ENCODE data around the gene WDR64. TPM values are rescaled to one million over a fixed set of nuclear protein-coding genes. Genes with fewer than 3 reads are reported as not detected.

WDR64 gene
- total RNA-seq, 1 experiment from 2014 or later = not detected

GRCh38 chr1:241738284-241739078, 86.4 kb downstream of the WDR64 start:
- Histone ChIP-seq H2AFZ (ENCODE audit: low read length) (no peak overlapping the region), H3K9me3 (ENCODE audit: low read length) (no peaks in the 10 kb centered on the region), H3K9me2 (replicated peaks; ENCODE audit: low read length) (no peaks in the 10 kb centered on the region), H3K27ac (ENCODE audit: low read length) (no peak overlapping the region), H4K20me1 (ENCODE audit: low read length) (no peaks in the 10 kb centered on the region), H3K4me1 (ENCODE audit: insufficient read depth, low read length) (no peaks in the 10 kb centered on the region), H3K36me3 (ENCODE audit: low read depth, low read length) (no peaks in the 10 kb centered on the region), H3K9ac (ENCODE audit: low read length) (no peak overlapping the region), H3K4me2 (ENCODE audit: low read length) (no peak overlapping the region), H3K79me2 (ENCODE audit: low read length) (no peaks in the 10 kb centered on the region), H3F3A (ENCODE audit: low read length, unreplicated experiment) (no peaks in the 10 kb centered on the region), H3K4me3 (ENCODE audit: low read length) (no peak overlapping the region), H3K27me3 (ENCODE audit: low read length) (no peaks in the 10 kb centered on the region)
- DNase-seq = no peak
- TF ChIP-seq CTCF (conservative IDR thresholded peaks at IDR 0.05; ENCODE audit: low read depth, low read length) (no peak), EZH2 (IDR thresholded peaks at IDR 0.05; ENCODE audit: low read length, unreplicated experiment) (no peak), EZH2phosphoT487 (IDR thresholded peaks at IDR 0.05; ENCODE audit: borderline replicate concordance, low read length) (no peak)
- ChIA-PET CTCF (no interaction called here), POLR2A (ENCODE audit: unreplicated experiment) (no interaction called here)
- ATAC-seq = no peak
- intact Hi-C loops (cut with micrococcal nuclease) = no loop called here
- no TSS peak for BruUV-seq (replicated peaks)

- POLR2A ChIA-PET (ENCODE audit: unreplicated experiment) = no interaction called here
- BruUV-seq (replicated peaks) = no TSS peak
- ATAC-seq = no peak
These were observed 90.0 kb downstream of the WDR64 start for GRCh38 chr1:241742084-241742483.

More at GRCh38 chr1:241742084-241742483, 90.0 kb downstream of the WDR64 start:
- Histone ChIP-seq H3K4me3 (ENCODE audit: low read length) (no peak overlapping the region), H3K9ac (ENCODE audit: low read length) (no peak overlapping the region), H3K4me2 (ENCODE audit: low read length) (no peak overlapping the region), H3K27ac (ENCODE audit: low read length) (no peak overlapping the region), H3K36me3 (ENCODE audit: low read depth, low read length) (no peaks in the 10 kb centered on the region), H3K79me2 (ENCODE audit: low read length) (no peaks in the 10 kb centered on the region), H3F3A (ENCODE audit: low read length, unreplicated experiment) (no peaks in the 10 kb centered on the region), H2AFZ (ENCODE audit: low read length) (no peak overlapping the region), H4K20me1 (ENCODE audit: low read length) (no peaks in the 10 kb centered on the region), H3K4me1 (ENCODE audit: insufficient read depth, low read length) (no peaks in the 10 kb centered on the region), H3K27me3 (ENCODE audit: low read length) (no peaks in the 10 kb centered on the region), H3K9me2 (replicated peaks; ENCODE audit: low read length) (no peaks in the 10 kb centered on the region), H3K9me3 (ENCODE audit: low read length) (no peaks in the 10 kb centered on the region)
- no peak for DNase-seq
- CTCF ChIA-PET = no interaction called here
- intact Hi-C loops (cut with micrococcal nuclease) = no loop called here
- TF ChIP-seq CTCF (conservative IDR thresholded peaks at IDR 0.05; ENCODE audit: low read depth, low read length) (no peak), EZH2 (IDR thresholded peaks at IDR 0.05; ENCODE audit: low read length, unreplicated experiment) (no peak), EZH2phosphoT487 (IDR thresholded peaks at IDR 0.05; ENCODE audit: borderline replicate concordance, low read length) (no peak)
